ENCODE measurements around the gene HDAC7.
"Not testable (repeated sequence)": the region's sequence is repeated elsewhere in the genome, so short reads cannot be mapped to it uniquely, and the experiment has no call there.

Gene HDAC7

GRCh38 chr12:47811581-47812484, 7.9 kb downstream of the HDAC7 start:
- no peak for DNase-seq

GRCh38 chr12:47811072-47811396, 8.7 kb downstream of the HDAC7 start:
- no peak for DNase-seq

GRCh38 chr12:47809518-47809917, 10.2 kb downstream of the HDAC7 start:
- DNase-seq = not testable (repeated sequence)

GRCh38 chr12:47808574-47809365, 10.9 kb downstream of the HDAC7 start:
- DNase-seq = peak in 4 of 5 experiments; percentile 19 to 62 (median 33)

- peak; percentile 33 to 89 (median 60) for DNase-seq
These were observed 11.7 kb downstream of the HDAC7 start for GRCh38 chr12:47808050-47808449.

GRCh38 chr12:47807338-47807737, 12.4 kb downstream of the HDAC7 start:
- no peak for DNase-seq

- no peak for DNase-seq
These were observed 14.3 kb downstream of the HDAC7 start for GRCh38 chr12:47805417-47805816.

- DNase-seq = no peak
These were observed 15.5 kb downstream of the HDAC7 start for GRCh38 chr12:47804171-47804570.

- DNase-seq = no peak
These were observed 16.4 kb downstream of the HDAC7 start for GRCh38 chr12:47803191-47803875.

GRCh38 chr12:47802312-47802711, 17.4 kb downstream of the HDAC7 start:
- DNase-seq = peak in 1 of 5 experiments; percentile 40

GRCh38 chr12:47801904-47802246, 17.8 kb downstream of the HDAC7 start:
- DNase-seq = no peak

GRCh38 chr12:47801170-47801903, 18.4 kb downstream of the HDAC7 start:
- DNase-seq = no peak

GRCh38 chr12:47800582-47800981, 19.1 kb downstream of the HDAC7 start:
- no peak for DNase-seq

GRCh38 chr12:47799357-47799955, 20.2 kb downstream of the HDAC7 start:
- no peak for DNase-seq

- DNase-seq = no peak
These were observed 21.2 kb downstream of the HDAC7 start for GRCh38 chr12:47798382-47798948.

- peak in 2 of 5 experiments; percentile 25 to 44 for DNase-seq
These were observed 22.3 kb downstream of the HDAC7 start for GRCh38 chr12:47797441-47797840.

- DNase-seq = no peak
These were observed 23.8 kb downstream of the HDAC7 start for GRCh38 chr12:47795814-47796411.

- DNase-seq = no peak
These were observed 24.4 kb downstream of the HDAC7 start for GRCh38 chr12:47795121-47795813.

- DNase-seq = no peak
These were observed 25.0 kb downstream of the HDAC7 start for GRCh38 chr12:47794679-47795078.

- no peak for DNase-seq
These were observed 26.6 kb downstream of the HDAC7 start for GRCh38 chr12:47793015-47793681.

Data from T-helper 2 cell (primary cell).